Hematopoietic multipotent progenitor cell treated with erythropoietin and hydrocortisone succinate and interleukin-3 and kit ligand, for 8 days (in vitro differentiated cells): Measurements from ENCODE around the gene TMPRSS3.

Experiments
- DNase-seq: peaks from one replicate; pipeline ENCODE4 v3.0.0-alpha.2; 2015

The TMPRSS3 gene

DNA sequence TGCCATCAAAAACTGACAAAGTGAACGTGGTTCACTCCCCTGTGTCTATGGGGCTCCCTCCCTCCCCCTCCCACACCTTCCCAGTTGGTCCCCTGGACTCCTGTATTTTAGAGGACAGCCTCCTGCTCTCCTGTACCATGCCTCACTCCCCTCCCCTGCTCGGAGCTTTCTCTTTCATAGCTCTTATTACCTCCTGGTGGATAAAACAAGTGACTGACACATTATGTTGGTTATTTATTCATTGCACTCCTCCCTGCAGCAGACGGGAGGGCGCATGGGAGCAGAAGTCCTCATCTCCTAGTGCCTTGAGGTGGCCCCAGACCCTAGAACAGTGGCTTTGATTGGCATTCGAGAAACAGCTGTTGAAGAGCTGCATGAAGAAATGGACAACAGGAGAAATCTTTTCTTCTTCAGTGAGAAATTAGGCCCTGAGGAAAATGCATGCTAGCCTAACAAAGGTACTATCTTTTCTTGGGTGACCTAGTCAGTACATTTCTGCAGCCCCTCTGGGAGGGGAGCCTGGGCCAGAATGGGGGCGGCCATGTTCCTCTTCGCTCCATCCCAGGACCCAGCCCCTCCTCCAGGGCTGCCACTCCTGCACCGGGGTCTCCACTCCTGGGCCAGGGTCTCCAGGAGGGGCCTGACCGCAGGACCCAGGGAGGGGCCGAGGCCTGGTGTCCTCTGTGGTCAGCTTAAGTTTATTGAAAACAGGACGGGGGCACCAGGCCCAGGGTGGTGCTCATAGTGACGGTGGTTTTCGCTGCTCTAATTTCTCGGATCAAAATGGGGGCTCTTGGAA is 28.3 kb downstream of the TMPRSS3 start:
- no peak for DNase-seq

DNA sequence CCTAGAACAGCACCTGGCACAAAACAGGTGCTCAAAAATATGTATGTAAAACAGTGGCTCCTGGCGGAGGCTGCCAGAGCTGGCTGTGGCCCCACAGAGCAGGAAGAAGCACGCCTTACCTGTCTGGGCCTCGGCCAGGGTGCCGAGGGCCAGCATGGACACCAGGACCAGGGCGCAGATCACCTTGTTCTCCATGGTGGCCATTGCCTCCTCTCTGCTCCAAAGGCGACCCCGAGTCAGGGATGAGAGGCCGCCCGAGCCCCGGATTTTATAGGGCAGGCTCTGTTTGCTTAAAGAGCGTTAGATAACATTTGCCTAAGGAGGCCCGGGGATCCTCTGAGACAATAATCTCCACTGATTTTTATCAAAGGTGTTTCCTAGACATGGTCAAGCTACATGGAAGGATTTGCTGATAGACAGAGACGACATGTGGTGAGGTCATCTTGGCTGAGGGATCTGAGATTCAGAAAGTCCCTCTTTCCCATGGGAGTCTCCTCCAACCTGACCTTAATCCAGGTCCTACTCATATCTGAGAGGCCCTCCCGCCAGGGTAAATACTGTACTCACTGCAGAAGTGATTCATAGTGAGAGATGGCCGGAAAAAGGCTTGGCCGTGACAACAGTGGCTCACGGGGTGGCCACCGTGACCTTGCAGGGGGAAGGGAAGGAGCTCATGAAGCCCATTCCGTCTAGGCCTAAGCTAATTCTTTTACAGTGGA is 29.4 kb downstream of the TMPRSS3 start, which contains the start of gene TFF1:
TSS of gene TFF1 (minus strand) at position 244 of the 719 bp plus-strand sequence. CDS start at position 204, 40 bp downstream.
- no peak for DNase-seq

DNA sequence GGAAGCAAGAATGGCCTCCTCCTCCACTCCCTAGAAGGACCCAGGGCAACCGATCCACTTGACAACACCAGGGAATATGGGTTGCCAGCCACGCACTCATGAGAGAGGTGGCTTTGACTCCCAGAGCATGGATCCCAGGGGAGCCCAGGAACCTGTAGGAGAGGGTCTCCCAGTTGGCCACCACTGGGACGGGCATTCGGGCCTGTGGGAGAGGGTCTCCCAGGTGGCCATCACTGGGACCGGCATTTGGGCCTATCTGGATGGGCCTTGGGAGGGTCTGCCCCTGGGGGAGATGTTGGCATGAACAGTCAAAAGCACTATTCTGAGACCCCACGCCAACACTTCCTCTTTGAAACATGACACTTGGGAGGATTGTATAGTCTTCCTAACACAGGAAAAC is 30.1 kb downstream of the TMPRSS3 start:
- no peak for DNase-seq

DNA sequence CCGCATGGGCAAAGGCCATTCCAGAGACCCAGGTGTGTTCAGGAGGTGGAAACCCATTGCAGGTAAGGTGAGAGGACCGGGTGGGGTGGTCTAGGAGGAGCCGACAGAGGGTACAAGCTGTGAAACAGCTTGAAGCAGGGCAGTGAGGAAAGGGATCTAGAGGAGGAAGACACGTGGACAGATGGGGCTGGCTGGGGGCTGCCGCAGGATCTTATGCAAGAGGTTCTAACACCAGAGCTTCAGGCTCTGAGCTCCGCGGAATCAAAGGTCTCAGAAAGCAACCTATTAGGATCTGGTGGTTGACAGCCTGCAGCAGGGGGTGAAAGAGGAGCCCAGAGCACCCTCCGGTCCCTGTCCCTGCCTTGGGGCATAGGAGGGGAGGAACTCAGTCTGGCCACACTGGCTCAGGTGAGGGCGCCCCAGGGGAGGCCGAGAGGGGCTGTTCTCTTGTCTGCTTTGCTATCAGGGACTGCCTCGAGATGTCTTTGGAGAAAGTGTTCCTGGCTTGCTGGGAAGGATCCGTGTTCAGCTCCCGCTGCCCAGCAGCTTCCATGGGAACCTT is 31.5 kb downstream of the TMPRSS3 start:
- no peak for DNase-seq

DNA sequence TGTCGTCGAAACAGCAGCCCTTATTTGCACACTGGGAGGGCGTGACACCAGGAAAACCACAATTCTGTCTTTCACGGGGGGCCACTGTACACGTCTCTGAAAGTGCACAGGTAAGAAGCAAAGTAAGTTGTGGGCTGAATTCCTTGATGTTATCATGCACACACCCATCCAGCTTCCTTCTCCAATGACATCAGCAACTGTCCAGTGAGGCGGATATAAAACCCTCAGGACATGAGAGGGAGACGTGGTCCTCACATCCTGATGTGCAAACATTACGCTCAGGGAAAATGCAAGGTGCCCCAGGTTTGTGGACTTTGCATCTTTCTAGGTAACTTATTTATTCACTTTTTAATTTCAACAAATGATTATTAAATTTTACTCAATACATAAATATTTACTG is 32.5 kb downstream of the TMPRSS3 start:
- DNase-seq: no peak

DNA sequence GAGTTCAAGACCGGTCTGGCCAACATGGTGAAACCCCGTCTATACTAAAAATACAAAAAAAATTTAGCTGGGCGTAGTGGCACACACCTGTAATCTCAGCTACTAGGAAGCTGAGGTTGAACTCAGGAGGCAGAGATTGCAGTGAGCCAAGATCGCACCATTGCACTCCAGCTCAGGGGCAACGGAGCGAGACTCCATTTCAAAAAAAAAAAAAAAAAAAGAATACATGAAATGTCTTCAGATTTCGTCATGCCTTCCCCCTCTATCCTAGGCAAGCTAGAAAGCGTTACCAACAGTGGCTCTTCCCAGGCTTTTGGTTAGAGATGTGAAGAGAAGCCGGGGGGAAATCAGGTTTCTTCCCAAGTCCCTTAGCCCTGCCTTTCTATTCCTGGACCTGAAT is 33.2 kb downstream of the TMPRSS3 start:
- no peak for DNase-seq

DNA sequence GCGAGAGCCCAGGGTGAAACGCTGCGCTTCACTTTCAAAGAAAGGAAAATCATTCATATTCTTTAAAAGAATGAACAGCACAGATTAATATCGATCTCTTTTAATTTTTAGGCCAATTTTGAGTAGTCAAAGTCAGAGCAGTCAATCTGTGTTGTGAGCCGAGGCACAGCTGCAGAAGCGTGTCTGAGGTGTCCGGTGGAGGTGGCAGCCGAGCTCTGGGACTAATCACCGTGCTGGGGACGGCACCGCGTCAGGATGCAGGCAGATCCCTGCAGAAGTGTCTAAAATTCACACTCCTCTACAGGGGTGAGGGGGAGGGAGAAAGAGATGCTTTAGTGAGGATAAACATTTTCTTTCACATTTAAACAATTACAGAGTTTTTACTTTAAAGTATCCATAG is 33.7 kb downstream of the TMPRSS3 start:
- DNase-seq: no peak

DNA sequence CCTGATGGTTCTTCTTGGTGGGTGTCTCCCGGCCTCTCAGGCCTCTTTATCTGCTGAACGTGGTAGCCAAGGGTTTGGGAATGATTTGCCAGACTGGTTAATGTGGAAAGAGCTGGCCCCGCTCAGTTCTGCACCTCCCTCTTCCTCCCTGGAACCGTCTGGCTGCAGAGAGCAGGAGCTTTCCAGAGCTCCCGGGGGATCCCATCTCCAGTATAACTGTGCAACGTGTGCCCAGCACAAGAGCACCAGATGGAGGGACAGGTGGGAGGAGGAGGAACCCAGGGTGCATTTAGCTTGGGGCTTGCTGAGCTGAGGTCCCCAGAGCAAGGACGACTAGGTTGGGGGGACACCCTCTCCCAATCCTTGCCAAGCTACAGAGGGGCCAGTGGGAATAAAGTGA is 34.6 kb downstream of the TMPRSS3 start:
- no peak for DNase-seq

DNA sequence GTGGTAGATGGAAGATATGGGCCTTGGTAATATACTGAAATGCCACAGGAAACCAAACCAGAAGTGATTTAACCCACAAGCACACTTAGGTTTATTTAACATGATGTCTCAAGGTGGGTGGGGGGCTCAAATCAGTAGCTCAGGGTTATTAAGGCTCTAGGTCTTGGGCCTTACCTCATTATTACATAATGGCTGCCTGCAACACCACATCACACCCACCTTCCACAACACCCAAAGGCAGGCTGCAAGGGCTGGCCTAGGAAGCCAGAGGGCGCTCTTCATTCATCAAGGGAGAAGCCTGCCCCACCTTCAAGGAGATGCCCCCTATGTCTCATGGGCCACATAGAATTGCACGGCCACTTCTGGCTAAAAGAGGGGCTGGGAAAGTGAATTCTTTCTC is 35.5 kb downstream of the TMPRSS3 start:
- peak; percentile 26 for DNase-seq

DNA sequence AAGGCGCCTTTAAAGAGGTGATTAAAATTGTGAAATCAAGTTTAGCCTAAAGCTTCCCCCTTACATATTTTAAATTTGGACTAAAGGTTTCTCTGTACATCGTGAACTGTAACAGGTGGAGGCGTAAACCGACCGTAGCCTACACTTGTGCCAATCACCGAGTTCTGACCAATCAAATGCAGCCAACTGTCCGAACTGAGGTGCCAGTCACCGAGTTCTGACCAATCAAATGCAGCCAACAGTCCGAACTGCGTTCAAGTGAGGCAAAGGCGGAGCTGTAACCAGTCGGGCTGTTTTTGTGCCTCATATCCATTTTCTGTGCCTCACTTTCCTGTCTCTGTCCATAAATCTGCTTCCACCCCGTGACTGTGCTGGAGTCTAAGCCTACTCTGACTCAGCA is 36.9 kb downstream of the TMPRSS3 start:
- no peak for DNase-seq

DNA sequence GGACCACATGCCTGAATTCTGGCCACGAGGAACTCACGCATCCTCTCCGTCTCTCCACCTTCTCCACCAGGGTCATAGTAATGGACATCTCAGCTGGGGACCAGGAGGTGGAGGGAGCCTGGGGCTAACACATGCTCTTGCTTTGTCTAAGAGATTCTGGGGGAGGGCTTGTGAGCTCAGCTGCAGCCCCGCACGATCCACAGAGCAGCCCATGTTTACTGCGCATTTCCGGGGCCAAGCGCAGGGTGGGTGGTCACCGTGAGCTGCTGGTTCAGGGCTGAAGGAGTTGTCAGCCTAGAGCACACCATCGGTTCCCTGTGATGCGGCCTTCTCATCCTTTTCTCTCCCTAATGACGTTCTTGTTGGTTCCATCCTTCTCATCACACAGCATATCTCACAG is 37.6 kb downstream of the TMPRSS3 start:
- no peak for DNase-seq

DNA sequence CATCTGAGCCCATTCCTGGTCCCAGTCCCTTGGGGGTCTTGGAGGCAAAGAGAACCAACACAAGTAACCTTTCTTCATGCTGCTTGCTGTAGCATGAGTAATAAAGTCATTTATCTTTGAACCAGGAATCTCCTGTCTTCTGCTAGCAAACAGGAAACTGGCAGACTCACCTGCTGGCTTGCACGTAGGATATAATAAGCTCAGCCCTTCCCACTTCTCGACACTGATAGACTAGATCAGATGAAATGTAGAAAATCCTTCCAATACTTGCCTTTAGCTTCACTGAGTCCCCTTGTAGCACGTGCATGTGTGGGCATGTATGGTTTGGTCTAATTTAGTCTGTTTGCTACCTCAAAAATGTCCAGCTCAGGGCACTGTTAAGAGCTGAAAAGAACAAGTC is 38.5 kb downstream of the TMPRSS3 start:
- DNase-seq: no peak

DNA sequence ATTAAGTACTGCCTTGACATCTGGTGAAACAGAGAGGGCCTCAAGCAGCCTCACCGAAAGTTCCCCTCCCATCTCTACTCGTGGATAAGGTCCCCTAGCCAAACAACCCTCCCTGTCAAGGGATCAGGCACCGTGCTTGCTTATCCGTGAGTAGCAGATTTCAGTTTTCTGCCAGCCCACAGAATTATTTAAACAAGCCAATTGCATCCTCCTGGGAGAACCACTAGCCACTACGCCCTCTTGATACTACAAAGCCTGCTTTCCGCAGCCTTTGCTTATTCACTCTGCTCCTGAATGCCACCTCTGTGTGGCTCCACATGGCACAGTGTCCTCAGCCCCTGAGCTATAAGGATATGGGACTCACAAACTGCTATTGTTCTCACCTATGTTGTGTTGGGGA is 39.2 kb downstream of the TMPRSS3 start:
- DNase-seq: peak; percentile 56

DNA sequence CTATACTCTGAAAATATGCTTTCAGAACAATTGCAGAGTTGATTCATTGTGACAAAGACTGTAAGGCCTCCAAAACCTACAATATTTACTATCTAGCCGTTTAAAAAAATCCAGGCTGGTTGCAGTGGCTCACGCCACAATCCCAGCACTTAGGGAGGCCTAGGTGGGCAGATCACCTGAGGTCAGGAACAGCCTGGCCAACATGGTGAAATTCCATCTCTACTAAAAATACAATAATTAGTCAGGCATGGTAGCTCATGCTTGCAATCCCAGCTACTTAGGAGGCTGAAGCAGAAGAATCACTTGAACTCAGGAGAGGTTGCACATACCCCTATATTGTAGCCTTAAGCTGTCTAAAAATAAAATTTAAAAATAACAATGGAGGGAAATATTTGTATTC is 39.8 kb downstream of the TMPRSS3 start:
- DNase-seq: no peak

DNA sequence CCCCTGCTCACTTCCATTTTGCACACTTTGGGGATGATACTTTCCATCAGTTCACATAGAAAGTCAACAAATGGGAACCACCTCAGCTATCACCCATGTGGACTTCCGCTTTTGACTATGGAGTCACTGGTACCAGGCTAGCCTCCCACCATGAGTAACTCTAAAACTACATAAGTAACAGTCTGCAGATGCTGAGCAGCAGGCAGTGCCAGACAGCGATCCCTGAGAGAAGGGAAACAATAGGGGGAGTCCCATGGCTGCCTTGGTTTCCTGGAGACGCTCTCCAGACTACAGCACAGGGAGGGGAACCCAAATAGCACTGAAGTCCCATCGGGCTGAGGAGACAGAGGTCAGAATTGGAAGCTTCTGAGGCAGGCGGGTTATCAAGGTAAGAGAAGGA is 42.2 kb downstream of the TMPRSS3 start:
- DNase-seq: no peak

DNA sequence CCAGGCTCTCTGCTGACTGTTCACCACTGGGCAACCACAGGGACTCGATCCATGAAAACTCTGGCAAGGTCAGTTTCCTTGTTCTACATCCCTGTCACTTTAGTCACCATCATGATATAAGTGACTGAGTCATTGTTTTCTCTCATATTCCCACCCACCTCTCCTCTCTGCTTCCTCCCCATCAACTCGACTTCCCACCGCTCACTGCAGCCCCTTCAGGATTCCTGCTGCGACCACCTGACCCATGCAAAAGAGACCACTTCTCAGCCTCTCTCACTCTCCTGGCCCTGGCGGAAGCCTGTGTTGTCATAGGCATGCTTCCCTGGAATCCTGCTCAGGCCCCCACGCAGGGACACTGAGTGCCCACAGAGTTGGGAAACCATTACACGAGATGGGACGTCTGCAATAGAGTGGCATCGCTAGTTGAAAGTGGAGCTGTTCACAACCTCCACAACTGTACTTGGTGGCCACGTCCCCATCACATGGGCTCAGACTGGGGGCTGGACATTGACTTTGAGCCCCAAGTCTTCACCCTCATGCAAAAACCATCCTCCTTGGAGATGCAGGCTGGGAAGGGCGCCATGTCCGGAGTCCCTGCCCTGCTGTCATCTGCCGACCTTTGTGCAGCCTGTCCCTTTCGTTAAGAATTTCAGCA is 43.3 kb downstream of the TMPRSS3 start:
- no peak for DNase-seq

DNA sequence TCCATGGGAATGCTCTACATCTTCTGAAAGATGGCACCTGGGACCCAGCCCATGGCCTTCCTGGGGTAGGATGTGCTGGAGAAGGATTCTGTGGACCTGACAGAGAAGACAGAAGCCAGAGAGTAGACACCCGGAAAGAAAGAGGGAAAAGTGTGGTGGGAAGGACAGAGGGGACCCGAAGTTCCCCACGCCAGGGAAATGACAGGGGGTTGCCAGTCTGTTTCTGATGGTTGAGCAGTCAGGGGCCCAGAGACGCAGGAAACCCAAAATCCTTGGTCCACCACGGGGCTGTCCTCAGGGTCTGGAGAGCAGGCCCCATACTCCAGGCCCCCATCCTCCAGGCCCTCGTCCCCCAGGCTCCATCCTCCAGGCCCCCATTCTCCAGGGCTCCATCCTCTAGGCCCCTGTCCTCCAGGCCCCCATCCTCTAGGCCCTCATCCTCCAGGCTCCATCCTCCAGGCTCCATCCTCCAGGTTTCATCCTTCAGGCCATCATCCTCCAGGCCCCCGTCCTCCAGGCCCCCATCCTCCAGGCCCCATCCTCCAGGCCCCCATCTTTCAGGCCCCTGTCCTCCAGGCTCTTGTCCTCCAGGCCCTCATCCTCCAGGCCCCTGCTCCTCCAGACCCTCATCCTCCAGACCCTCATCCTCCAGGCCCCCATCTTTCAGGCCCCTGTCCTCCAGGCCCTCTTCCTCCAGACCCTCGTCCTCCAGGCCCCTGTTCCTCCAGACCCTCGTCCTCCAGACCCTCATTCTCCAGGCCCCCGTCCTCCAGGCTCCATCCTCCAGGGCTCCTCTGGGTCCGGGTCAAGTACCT is 44.0 kb downstream of the TMPRSS3 start:
- DNase-seq: no peak

DNA sequence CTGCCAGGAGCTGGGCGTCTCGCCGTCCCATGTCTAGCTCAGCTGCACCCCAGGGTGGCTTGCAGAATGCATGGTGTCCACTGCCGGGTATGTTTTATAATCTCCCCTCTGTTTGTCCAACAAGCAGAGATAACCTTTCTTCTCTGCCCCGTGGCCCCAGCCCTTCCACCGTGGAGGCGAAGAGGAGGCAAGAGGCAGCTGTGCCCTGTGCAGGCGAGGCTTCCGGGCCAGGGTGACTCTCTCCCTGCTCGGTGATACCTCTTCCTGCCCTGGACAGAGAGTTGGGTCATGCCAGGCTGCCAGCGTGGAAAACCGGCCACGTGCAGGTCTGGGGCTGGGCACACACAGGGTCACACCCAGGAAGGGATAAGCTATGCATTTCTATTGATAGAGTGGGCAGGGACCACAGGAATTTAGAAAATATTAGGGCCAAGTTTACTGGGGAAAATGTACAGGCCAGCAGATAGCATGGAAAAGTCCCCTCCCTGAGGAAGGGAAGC is 44.9 kb downstream of the TMPRSS3 start, which contains the start of gene TFF2:
TSS of gene TFF2 (minus strand) at position 68 of the 500 bp plus-strand sequence. CDS start at position 31, 37 bp downstream.
- no peak for DNase-seq

DNA sequence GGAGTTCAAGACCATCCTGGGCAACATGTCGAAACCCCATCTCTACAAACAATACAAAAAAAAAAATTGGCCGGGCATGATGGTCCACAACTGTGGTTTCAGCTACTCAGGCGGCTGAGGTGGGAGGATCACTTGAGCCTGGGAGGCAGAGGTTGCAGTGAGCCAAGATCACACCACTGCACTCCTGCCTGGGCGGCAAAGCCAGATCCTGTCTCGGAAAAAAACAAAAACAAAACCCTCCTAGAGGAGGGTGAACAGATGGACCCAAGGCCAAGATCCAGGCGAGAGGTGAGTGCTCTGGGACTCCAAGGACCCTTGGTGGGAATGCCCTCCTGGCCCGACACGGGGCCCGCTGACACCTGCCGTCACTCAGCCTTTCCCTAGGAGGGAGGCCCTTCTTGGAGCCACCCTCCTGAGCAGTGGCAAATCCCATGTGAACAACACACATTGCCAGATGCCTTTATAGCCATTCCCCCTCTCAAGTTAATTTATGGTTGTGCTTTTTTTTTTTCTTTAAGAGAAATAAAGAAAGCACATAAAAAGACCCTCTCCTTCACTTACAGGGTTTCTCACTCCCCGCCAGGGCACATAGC is 45.4 kb downstream of the TMPRSS3 start:
- DNase-seq: no peak

DNA sequence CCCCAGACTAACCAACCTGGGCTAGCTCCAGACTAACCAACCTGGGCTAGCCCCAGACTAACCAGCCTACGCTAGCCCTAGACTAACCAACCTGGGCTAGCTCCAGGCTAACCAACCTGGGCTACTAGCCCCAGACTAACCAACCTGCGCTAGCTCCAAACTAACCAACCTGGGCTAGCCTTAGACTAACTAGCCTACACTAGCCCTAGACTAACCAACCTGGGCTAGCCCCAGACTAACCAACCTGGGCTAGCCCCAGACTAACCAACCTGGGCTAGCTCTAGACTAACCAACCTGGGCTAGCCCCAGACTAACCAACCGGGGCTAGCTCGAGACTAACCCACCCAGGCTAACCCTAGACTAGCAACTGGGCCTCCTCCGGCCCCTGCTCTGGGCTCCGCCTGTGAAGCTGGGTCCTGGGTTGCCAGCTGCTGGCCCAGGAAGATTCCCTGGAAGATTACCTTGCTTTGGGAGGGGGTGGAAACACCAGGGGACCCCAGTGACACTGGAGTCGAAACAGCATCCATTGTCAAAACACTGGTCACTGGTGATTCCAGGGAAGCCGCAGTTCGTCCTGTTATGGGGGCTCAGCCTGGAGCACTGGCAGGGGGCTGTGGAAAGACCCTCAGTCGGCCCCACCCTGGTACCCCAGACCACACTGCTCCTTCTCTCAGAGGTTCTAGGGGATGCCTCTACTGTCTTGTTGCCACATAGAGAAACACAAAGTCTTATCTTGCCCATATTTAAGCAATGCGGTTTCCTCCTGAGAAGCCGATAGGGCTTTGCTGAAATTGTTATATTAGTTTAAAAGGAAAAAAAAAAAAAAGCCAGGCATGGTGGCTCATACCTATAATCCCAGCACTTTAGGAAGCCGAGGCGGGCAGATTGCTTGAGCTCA is 46.2 kb downstream of the TMPRSS3 start:
- DNase-seq: peak; percentile 43

DNA sequence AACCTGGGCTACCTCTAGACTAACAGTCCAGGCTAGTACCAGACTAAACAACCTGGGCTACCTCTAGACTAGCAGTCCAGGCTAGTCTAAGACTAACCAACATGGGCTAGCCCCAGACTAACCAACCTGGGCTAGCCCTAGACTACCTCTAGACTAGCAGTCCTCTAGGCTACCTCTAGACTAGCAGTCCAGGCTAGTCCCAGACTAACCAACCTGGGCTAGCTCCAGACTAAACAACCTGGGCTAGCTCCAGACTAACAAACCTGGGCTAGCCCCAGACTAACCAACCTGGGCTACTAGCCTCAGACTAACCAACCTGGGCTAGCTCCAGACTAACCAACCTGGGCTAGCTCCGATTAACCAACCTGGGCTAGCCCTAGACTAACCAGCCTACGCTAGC is 47.1 kb downstream of the TMPRSS3 start:
- DNase-seq: no peak
